Stimulated activated naive CD4-positive, alpha-beta T cell (primary cell): Measurements from ENCODE around the gene FLVCR1.
"Not testable (repeated sequence)": the region's sequence is repeated elsewhere in the genome, so short reads cannot be mapped to it uniquely, and the experiment has no call there.

Source experiments
- DNase-seq, 6 experiments: peaks; one replicate each; lab custom pipeline; 2025; lab: John Stamatoyannopoulos, UW

The FLVCR1 gene

GRCh38 chr1:212860713-212861581, 2.9 kb downstream of the FLVCR1 start:
- DNase-seq, result no peak

GRCh38 chr1:212862111-212862690, 4.1 kb downstream of the FLVCR1 start:
- DNase-seq, result no peak

- not testable (repeated sequence) for DNase-seq
Measured at GRCh38 chr1:212863345-212863744, 5.3 kb downstream of the FLVCR1 start.

DNA sequence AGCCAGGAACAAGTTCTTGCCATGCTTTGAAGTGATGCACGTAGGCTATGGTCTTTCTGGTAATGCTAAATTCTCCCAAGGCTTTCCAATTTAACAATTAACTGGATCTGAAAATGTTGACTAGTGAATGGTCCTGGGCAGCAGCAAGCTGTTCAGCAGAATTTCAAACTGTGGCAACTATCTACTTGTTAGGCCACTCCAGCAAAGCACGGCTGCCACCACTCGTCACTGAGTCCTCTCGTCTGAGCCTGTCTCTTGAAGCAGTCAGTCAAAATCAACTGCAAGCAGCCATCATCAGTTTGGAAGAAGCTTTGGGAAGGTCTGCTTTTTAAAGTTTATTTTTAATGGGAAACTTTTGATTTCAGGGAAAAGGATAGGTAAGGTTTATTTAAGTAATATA, 6.1 kb downstream of the FLVCR1 start:
- DNase-seq, result no peak

GRCh38 chr1:212867192-212867591, 9.1 kb downstream of the FLVCR1 start:
- DNase-seq, result no peak

GRCh38 chr1:212871976-212872375, 13.9 kb downstream of the FLVCR1 start:
- no peak for DNase-seq

- no peak for DNase-seq
Measured at GRCh38 chr1:212873518-212873917, 15.4 kb downstream of the FLVCR1 start.

- no peak for DNase-seq
Measured at GRCh38 chr1:212878418-212878817, 20.3 kb downstream of the FLVCR1 start.

DNA sequence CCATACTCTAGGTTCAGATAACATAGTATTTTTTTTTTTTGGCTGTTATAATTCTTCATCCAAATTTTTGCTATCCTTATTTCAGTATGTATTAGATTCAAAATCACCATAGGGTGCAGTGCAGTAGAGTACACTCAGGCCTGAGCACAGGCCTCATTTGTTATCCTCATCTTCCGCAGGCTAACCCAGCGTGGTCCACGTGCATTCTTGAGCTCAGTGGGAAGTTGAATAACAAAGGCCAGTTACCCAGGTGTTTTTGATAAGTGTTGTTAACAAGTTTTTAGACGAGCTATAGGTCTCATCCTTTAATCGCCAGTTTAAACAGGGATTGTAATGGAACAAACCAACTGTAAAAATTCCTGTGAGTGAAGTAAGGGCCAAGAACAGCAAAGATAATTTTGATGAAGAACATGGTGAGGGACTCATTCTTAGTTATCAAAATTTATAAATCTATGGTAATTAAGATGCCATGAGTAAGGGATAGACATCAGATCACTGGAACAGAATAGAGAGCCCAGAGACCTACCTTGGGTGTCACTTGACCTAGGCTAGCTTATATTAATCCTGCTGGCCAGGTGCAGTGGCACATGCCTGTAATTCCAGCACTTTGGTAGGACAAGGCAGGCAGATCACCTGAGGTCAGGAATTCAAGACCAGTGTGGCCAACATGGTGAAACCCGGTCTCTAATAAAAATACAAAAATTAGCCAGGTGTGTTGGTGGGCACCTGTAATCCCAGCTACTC, 22.0 kb downstream of the FLVCR1 start:
- DNase-seq, result no peak

GRCh38 chr1:212884592-212884991, 26.5 kb downstream of the FLVCR1 start:
- no peak for DNase-seq

DNA sequence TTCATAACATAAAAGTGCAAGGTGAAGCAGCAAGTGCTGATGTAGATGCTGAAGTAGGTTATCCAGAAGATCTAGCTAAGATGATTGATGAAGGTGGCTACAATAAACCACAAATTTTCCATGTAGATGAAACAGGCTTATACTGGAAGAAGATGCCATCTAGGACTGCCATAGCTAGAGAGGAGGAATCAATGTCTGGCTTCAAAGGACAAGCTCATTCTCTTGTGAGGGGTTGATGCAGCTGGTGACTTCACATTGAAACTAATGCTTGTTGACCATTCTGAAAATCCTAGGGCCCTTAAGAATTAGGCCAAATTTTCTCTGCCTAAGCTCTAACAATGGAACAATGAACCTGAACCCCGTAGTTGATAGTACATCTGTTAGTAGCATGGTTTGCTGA, 34.0 kb downstream of the FLVCR1 start:
- no peak for DNase-seq

DNA sequence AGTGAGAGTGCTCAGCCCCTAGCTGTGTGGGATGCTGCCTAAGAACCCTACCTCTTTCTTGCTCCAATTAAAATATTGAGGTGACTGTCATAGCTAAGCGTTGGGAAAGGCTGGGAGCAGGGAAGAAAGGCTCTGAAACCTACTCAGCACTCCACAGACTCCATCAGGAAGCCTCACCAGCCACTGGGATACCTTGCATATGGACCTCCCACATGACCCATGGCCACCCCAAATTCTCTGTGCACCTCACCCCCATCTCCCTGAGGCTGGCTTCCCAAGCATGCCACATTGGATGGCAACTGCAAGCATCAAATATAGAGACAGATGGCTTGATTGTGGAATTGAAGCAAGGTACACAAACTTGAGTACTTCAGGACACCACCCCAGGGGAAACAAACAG, 41.8 kb downstream of the FLVCR1 start:
- DNase-seq, result no peak

- no peak for DNase-seq
Measured at GRCh38 chr1:212901290-212901689, 43.2 kb downstream of the FLVCR1 start.

DNA sequence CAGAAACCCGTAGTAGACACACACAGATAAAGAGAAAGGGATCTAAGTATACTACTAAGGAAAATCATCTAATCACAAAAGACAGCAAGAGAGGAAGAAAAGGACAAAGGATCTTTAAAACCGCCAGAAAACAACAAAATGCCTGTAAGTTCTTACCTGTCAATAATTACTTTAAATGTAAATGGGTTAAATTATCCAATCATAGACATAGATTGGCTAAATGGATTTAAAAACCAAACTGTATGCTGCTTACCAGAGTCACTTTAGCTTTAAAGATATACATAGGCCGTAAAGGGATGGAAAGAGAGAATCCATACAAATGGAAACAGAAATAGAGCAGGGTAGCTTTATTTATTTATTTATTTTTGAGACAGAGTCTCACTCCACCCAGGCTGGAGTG, 44.0 kb downstream of the FLVCR1 start:
- no peak for DNase-seq

DNA sequence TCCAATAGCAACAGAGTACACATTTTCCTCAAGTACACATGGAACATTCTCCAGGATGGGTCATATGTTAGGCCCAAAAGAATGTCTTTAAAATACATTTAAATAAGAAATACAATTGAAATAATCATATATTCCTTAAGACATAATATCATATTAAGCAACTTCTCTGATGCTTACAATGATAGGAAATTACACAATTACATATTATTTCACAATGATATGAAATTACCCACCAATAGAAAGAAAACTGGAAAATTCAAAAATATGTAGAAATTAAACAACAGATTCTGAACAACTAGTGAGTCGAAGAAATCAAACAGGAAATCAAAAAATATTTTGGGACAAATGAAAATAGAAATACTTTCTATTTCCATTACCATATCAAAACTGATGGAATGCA, 45.6 kb downstream of the FLVCR1 start:
- no peak for DNase-seq

DNA sequence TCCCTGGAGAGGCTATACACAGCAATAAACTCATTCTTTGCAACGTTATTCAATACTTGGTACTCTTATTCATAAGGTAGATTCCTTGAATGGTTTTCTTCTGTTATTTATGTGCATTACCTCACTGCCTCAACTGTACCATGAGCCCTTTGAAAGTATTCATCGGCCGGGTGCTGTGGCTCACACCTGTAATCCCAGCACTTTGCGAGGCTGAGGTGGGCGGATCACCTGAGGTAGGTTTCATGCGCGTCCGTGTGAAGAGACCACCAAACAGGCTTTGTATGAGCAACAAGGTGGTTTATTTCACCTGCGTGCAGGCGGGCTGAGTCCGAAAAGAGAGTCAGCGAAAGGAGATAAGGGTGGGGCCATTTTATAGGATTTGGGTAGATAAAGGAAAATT, 50.0 kb downstream of the FLVCR1 start:
- DNase-seq, result not testable (repeated sequence)

- DNase-seq, result no peak
Measured at GRCh38 chr1:212908971-212909370, 50.9 kb downstream of the FLVCR1 start.

DNA sequence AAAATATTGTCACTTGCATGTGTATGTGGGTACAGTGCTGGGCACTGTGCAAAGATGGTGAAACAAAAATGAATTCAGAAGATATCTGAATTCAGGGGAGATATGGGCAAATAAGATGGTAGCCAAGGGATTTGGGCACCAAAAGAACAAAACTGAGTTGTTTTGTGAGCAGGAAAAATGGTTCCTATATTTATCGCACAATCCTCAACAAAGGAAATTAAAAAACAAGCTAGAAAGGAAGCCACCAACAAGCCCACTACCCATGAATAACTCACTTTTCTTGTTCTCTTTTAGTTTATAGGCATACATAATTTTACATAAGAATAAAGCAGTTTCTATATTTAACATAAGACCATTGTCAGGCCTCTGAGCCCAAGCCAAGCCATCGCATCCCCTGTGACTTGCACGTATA, 51.6 kb downstream of the FLVCR1 start:
- DNase-seq, result no peak

DNA sequence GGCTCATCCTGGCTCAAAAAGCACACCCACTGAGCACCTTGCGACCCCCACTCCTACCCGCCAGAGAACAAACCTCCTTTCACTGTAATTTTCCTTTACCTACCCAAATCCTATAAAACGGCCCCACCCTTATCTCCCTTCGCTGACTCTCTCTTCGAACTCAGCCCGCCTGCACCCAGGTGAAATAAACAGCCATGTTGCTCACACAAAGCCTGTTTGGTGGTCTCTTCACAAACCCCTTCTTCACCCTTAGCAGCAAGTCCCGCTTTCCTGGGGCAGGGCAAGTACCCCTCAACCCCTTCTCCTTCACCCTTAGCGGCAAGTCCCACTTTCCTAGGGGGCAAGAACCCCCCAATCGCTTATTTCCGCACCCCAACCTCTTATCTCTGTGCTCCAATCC, 52.1 kb downstream of the FLVCR1 start:
- DNase-seq, result not testable (repeated sequence)

DNA sequence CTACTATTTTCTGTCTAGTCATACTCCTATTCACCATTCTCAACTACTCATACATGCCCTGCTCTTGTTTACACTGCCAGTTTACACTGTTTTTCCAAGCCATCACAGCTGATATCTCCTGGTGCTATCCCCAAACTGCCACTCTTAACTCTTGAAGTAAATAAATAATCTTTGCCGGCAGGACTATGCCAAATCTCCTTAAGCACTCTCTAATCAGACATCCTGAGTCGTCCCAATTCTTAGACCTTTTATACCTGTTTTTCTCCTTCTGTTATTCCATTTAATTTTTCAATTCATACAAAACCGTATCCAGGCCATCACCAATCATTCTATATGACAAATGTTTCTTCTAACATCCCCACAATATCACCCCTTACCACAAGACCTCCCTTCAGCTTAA, 55.6 kb downstream of the FLVCR1 start:
- DNase-seq, result not testable (repeated sequence)

DNA sequence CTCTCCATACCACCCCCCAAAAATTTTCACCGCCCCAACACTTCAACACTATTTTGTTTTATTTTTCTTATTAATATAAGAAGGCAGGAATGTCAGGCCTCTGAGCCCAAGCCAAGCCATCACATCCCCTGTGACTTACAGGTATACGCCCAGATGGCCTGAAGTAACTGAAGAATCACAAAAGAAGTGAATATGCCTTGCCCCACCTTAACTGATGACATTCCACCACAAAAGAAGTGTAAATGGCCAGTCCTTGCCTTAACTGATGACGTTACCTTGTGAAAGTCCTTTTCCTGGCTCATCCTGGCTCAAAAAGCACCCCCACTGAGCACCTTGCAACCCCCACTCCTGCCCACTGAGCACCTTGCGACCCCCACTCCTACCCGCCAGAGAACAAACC, 56.0 kb downstream of the FLVCR1 start:
- not testable (repeated sequence) for DNase-seq

- no peak for DNase-seq
Measured at GRCh38 chr1:212914789-212915188, 56.7 kb downstream of the FLVCR1 start.
